Pancreas (tissue), 10 donors: ENCODE results near the gene NLN. TPM values are rescaled to one million over a fixed set of nuclear protein-coding genes. Genes with fewer than 3 reads are reported as not detected.
"Not testable (repeated sequence)": the region's sequence is repeated elsewhere in the genome, so short reads cannot be mapped to it uniquely, and the experiment has no call there.

ENCODE experiments used
- ATAC-seq, 4 donors: fragments of 200-7000 bp; cut with Tn5 transposase; one replicate each; pipeline versions ENCODE4 v1.8.0 to v1.9.1; 2020; ENCODE audit warnings: mild to moderate bottlenecking in 4 of 4, moderate library complexity in 4 of 4
- DNase-seq, 6 donors: peaks; one replicate each; pipeline ENCODE4 v3.0.0-alpha.2; 2020
- FAIRE-seq: peaks from 2 replicates; lab custom pipeline; 2012; peaks lifted over from hg19 to GRCh38; lab: Jason Lieb, UNC
- H3K27ac ChIP-seq, 4 donors: fragments of 200-600 bp; sonication (generic); 1 replicate in 3 of 4; 2 replicates in 1 of 4; pipeline versions ENCODE4 v1.5.0 to v1.8.0; 2020
- H3K27me3 ChIP-seq, 4 donors: fragments of 200-600 bp; one replicate each; pipeline ENCODE4 v1.8.0; 2021
- H3K36me3 ChIP-seq, 3 donors: fragments of 200-600 bp; sonication (generic) in 1 of 3; one replicate each; pipeline versions ENCODE4 v1.5.0 to v1.8.0; 2020 to 2021
- H3K4me1 ChIP-seq, 3 donors: fragments of 200-600 bp; one replicate each; pipeline ENCODE4 v1.8.0; 2021
- H3K4me3 ChIP-seq, 4 donors: fragments of 200-600 bp; sonication (generic) in 2 of 4; one replicate each; pipeline versions ENCODE4 v1.5.0 to v1.8.0; 2020 to 2021
- H3K9me3 ChIP-seq, 4 donors: fragments of 200-600 bp; one replicate each; pipeline ENCODE4 v1.8.0; 2021
- WGBS, 2 donors: extraction: QIAGEN DNeasy Blood & Tissue Kit; methylation state at CpG; one replicate each; pipeline ENCODE4 v1.1.7; 2013; 5-methylcytosine and 5-hydroxymethylcytosine counted together
- intact Hi-C, 3 donors: fragments of 100-400 bp; cut with DNase I; formaldehyde crosslinking; loops; one replicate each; pipeline versions ENCODE4 v1.11.1 to v1.14.2; 2022
- polyA plus RNA-seq, 2 donors: library from polyadenylated mRNA; stranded (reverse); fragments of 200-250 nt; gene quantifications; one replicate each; pipeline ENCODE4 v1.2.3, GENCODE V29; 2013
- total RNA-seq, 6 donors: library from RNA; stranded (reverse); fragmentation: NEBNext Ultra II Directional in 4 of 6; extraction: Animal tissue kit (Norgen Biotek cat#: 25700) in 4 of 6; gene quantifications; one replicate each; pipeline versions ENCODE4 v1.2.1 to v1.2.4, GENCODE V29; 2021 to 2023
- TF ChIP-seq, protein P1 (sequence below), 4 donors: fragments of 200-600 bp; sonication (generic) in 3 of 4; IDR thresholded peaks; one replicate each; pipeline versions ENCODE4 v1.5.0 to v1.8.0; 2021; ENCODE audit warnings: antibody characterized with exemption in 4 of 4
- donor health status: healthy with polysubstance abuse.
- donor health status: DM: no; HTN: no; CAD: no; lungs with moderate emphysema.
- donor health status: DM: no; HTN: no; CAD: no.
- donor health status: control.
- donor health status: control.
- donor health status: Bipolar disorder and iron deficiency.
- donor health status: DM: yes; HTN: yes; CAD: no.
- donor health status: DM: no; HTN: no; CAD: no.
- donor health status: DM: no; HTN: no; CAD: no.
- donor health status: DM: yes; HTN: yes; CAD: no.

Gene NLN
- total and polyA plus RNA-seq, 8 donors = 1.8 to 15.0 (median 8.0) TPM

DNA sequence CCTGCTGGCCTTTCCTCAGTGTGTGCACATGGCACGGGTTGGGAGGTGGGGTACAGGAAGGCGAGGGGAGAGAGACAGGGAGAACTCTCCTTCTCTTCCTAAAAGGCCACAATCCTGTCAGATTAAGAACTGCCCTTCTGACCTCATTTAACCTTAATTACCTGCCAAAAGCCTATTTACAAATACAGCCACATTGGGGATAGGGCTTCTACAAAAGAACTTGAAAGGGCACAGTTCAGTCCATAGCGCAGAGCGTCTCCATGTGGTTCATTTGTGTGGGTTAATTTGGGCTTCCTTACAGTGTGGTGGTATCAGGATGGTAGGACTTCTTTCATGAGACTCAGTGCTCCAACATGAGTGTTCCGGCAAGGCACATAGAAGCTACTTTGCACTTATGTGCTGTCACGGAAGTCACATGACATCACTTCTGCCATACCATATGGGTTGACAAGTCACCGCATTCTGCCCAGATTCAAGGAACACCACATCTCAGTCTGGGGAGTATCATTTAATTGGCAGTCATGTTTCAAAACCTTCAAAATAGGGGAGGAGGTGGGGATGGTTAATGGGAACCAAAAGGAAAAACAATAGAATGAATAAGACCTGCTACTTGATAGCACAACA, 46.8 kb downstream of the NLN start:
- Histone ChIP-seq H3K9me3 (no peaks in the 10 kb centered on the region), H3K27ac (no peak overlapping the region), H3K27me3 (no peaks in the 10 kb centered on the region), H3K36me3 (no peaks in the 10 kb centered on the region), H3K4me3 (no peak overlapping the region), H3K4me1 (no peaks in the 10 kb centered on the region)
- WGBS, 2 donors = 96 to 97% methylated on average over 7 of the region's 7 CpGs
- intact Hi-C loops = no loop called here
- DNase-seq = no peak
- ATAC-seq = no peak
- TF ChIP-seq, protein P1, sequence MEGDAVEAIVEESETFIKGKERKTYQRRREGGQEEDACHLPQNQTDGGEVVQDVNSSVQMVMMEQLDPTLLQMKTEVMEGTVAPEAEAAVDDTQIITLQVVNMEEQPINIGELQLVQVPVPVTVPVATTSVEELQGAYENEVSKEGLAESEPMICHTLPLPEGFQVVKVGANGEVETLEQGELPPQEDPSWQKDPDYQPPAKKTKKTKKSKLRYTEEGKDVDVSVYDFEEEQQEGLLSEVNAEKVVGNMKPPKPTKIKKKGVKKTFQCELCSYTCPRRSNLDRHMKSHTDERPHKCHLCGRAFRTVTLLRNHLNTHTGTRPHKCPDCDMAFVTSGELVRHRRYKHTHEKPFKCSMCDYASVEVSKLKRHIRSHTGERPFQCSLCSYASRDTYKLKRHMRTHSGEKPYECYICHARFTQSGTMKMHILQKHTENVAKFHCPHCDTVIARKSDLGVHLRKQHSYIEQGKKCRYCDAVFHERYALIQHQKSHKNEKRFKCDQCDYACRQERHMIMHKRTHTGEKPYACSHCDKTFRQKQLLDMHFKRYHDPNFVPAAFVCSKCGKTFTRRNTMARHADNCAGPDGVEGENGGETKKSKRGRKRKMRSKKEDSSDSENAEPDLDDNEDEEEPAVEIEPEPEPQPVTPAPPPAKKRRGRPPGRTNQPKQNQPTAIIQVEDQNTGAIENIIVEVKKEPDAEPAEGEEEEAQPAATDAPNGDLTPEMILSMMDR (IDR thresholded peaks at IDR 0.05) = no peak
- no peak for FAIRE-seq

- no peak for FAIRE-seq
- intact Hi-C loops = no loop called here
- no peaks in the 10 kb centered on the region for H3K9me3 ChIP-seq
- H3K27ac ChIP-seq = no peak overlapping the region
- H3K36me3 ChIP-seq = no peaks in the 10 kb centered on the region
- 50 to 90% methylated on average over 1 of the region's 1 CpG for WGBS, 2 donors
- H3K27me3 ChIP-seq = no peaks in the 10 kb centered on the region
- H3K4me1 ChIP-seq = no peaks in the 10 kb centered on the region
- peak in 2 of 4 donors; percentile 27 to 43 for ATAC-seq
- H3K4me3 ChIP-seq = no peak overlapping the region
- DNase-seq = no peak
- TF ChIP-seq, protein P1 (IDR thresholded peaks at IDR 0.05) = no peak
Measured at GRCh38 chr5:65769539-65769938, 47.5 kb downstream of the NLN start.

DNA sequence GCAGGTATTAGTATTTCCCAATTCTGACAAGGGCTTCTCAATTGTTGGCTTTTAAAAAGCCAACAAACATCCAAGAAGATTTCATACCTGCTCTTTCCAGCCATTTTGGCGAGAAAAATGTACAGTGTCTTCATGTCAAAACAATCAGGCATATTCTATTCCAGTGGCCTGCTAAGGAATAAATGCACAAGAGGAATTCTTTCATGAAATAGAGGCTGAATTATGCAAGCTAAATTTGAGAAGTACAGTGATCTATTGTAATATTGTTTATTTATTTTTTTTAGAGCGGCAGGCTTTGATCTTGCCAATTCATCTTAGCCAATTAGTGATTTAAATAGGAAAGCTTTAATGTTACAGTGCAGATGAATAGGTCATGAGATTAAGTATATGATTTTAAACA, 49.3 kb downstream of the NLN start:
- no peak for ATAC-seq
- WGBS, 2 donors = 93 to 99% methylated on average over 2 of the region's 2 CpGs

DNA sequence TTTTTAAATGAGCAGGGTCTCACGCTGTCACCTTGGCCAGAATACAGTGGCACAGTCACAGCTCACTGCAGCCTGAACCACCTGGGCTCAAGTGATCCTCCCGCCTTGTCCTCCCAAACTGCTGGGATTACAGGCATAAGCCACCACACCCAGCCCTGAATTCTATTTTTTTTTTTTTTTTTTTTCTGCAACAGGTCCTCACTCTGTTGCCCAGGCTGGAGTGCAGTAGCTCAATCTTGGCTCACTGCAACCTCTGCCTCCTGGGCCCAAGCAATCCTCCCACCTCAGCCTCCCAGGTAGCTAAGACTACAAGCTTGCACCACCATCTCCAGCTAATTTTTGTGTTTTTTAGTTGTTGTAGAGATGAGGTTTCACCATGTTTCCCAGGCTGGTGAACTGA, 51.0 kb downstream of the NLN start:
- WGBS, 2 donors = 99 to 100% methylated on average over 2 of the region's 2 CpGs
- H3K27me3 ChIP-seq, FAIRE-seq, H3K36me3 ChIP-seq, H3K4me3 ChIP-seq, ATAC-seq, H3K4me1 ChIP-seq, intact Hi-C loops, H3K9me3 ChIP-seq, H3K27ac ChIP-seq, DNase-seq: not testable (repeated sequence)

More for the DNA sequence above, 49.3 kb downstream of the NLN start:
- no peak for DNase-seq
- Histone ChIP-seq H3K36me3 (no peaks in the 10 kb centered on the region), H3K27me3 (no peaks in the 10 kb centered on the region), H3K27ac (no peak overlapping the region), H3K4me1 (no peaks in the 10 kb centered on the region), H3K9me3 (no peaks in the 10 kb centered on the region), H3K4me3 (no peak overlapping the region)
- no peak for FAIRE-seq
- TF ChIP-seq, protein P1 (IDR thresholded peaks at IDR 0.05) = no peak
- intact Hi-C loops = no loop called here

- FAIRE-seq = no peak
- no peak for DNase-seq
- Histone ChIP-seq H3K27me3 (no peaks in the 10 kb centered on the region), H3K4me1 (no peaks in the 10 kb centered on the region), H3K27ac (no peak overlapping the region), H3K4me3 (no peak overlapping the region), H3K9me3 (no peaks in the 10 kb centered on the region), H3K36me3 (no peaks in the 10 kb centered on the region)
- intact Hi-C loops = no loop called here
- TF ChIP-seq, protein P1 (IDR thresholded peaks at IDR 0.05) = no peak
- peak in 1 of 4 donors; percentile 27 for ATAC-seq
Measured at GRCh38 chr5:65774346-65774745, 52.3 kb downstream of the NLN start.
